GM12878 (cell line): ENCODE measurements around the gene MCEE. TPM values are rescaled to one million over a fixed set of nuclear protein-coding genes. Genes with fewer than 3 reads are reported as not detected.

Experiments used
- ASH2L ChIP-seq: fragments of 300-600, 200-600 bp; sonication (generic); IDR thresholded peaks from 2 replicates; pipeline ENCODE4 v1.6.1; 2017; ENCODE audit warnings: low read depth, mild to moderate bottlenecking, borderline replicate concordance
- EP300 ChIP-seq, 2 experiments: fragments of 150-350 bp in 1 of 2; IDR thresholded peaks; 2 replicates each; pipeline ENCODE4 v1.6.1; 2011 to 2012; ENCODE audit warnings: low read depth in 2 of 2, low read length in 2 of 2, borderline replicate concordance in 1 of 2, improper control_type of control experiment in 1 of 2, inconsistent platforms in 1 of 2; ENCODE audit not compliant: control insufficient read depth in 1 of 2
- NR2C1 ChIP-seq: fragments of 450-650 bp; IDR thresholded peaks from 2 replicates; pipeline ENCODE4 v1.6.1; 2017; ENCODE audit warnings: antibody characterized with exemption, mild to moderate bottlenecking, moderate library complexity
- NR2C2 ChIP-seq: IDR thresholded peaks from 2 replicates; pipeline ENCODE4 v1.6.1; 2011; ENCODE audit warnings: borderline replicate concordance, low read depth; ENCODE audit not compliant: control insufficient read depth, insufficient read length
- NR2F1 ChIP-seq: fragments of 450-650 bp; conservative IDR thresholded peaks from 2 replicates; pipeline ENCODE4 v1.6.1; 2017; ENCODE audit warnings: mild to moderate bottlenecking
- NRF1 ChIP-seq: conservative IDR thresholded peaks from 2 replicates; pipeline ENCODE4 v1.6.1; 2011; ENCODE audit warnings: mild to moderate bottlenecking, low read depth, low read length, improper control_type of control experiment
- POLR2AphosphoS5 ChIP-seq: IDR thresholded peaks from 2 replicates; pipeline ENCODE4 v1.6.1; 2011; ENCODE audit warnings: mild to moderate bottlenecking, low read length, inconsistent platforms
- SIN3A ChIP-seq: IDR thresholded peaks from 2 replicates; pipeline ENCODE4 v1.6.1; 2012; ENCODE audit warnings: low read depth, low read length, improper control_type of control experiment
- SMAD5 ChIP-seq: IDR thresholded peaks from 2 replicates; pipeline ENCODE4 v1.6.1; 2016; ENCODE audit warnings: antibody characterized with exemption, low read depth
- SMC3 ChIP-seq: IDR thresholded peaks from 2 replicates; pipeline ENCODE4 v1.6.1; 2011; ENCODE audit warnings: low read length, improper control_type of control experiment, borderline replicate concordance
- SP1 ChIP-seq: IDR thresholded peaks from one replicate; pipeline ENCODE4 v1.6.1; 2011; ENCODE audit warnings: low read depth, low read length
- YBX1 ChIP-seq: fragments of 450-650 bp; IDR thresholded peaks from 2 replicates; pipeline ENCODE4 v1.6.1; 2016; ENCODE audit warnings: antibody characterized with exemption
- ZNF217 ChIP-seq: fragments of 450-650 bp; IDR thresholded peaks from 2 replicates; pipeline ENCODE4 v1.6.1; 2017; ENCODE audit warnings: antibody characterized with exemption, mild to moderate bottlenecking
- polyA plus RNA-seq, 11 experiments: library from polyadenylated mRNA; depleted of rRNA in 4 of 11; unstranded in 6 of 11; stranded (reverse) in 5 of 11; fragments of >200 nt; fragmentation: Nextera tagmentation in 4 of 11; fragmentation: Illumina TruSeq in 1 of 11; extraction: Ambion mirVana in 4 of 11; extraction: Trizol in 1 of 11; gene quantifications; 1 replicate in 1 of 11; 2 replicates in 10 of 11; pipeline versions ENCODE4 v1.2.1 to v1.2.3, GENCODE V29; 2011 to 2016; ENCODE audit warnings: inconsistent platforms in 2 of 11, missing spikeins in 2 of 11, low read depth in 1 of 11
- total RNA-seq, 4 experiments: library from RNA; depleted of rRNA in 3 of 4; stranded (reverse); fragments of >200 nt in 3 of 4; fragmentation: Illumina TruSeq in 1 of 4; extraction: Trizol in 1 of 4; gene quantifications; 2 replicates each; pipeline versions ENCODE4 v1.2.1 to v1.2.3, GENCODE V29; 2013 to 2021
- TF ChIP-seq, protein P1 (sequence below): IDR thresholded peaks from 2 replicates; pipeline ENCODE4 v1.6.1; 2012; ENCODE audit warnings: mild to moderate bottlenecking, low read depth, low read length
- TF ChIP-seq, protein P2 (sequence below): fragments of 450-650 bp; IDR thresholded peaks from 2 replicates; pipeline ENCODE4 v1.6.1; 2017; ENCODE audit warnings: borderline replicate concordance
- TF ChIP-seq, protein P3 (sequence below): fragments of 450-650 bp; IDR thresholded peaks from 2 replicates; pipeline ENCODE4 v1.6.1; 2017; ENCODE audit warnings: mild to moderate bottlenecking, moderate library complexity
- TF ChIP-seq, protein P4 (sequence below): IDR thresholded peaks from 2 replicates; pipeline ENCODE4 v1.6.1; 2012; ENCODE audit warnings: low read length, inconsistent platforms
- TF ChIP-seq, protein P5 (sequence below): IDR thresholded peaks from 2 replicates; pipeline ENCODE4 v1.6.1; 2012; ENCODE audit warnings: low read depth, low read length, improper control_type of control experiment

MCEE gene
- total and polyA plus RNA-seq, 10 of the 15 experiments (the other 5 are each of a cell fraction or from before 2014, with no cell fraction given) = 17.3 to 63.4 (median 20.9) TPM

DNA sequence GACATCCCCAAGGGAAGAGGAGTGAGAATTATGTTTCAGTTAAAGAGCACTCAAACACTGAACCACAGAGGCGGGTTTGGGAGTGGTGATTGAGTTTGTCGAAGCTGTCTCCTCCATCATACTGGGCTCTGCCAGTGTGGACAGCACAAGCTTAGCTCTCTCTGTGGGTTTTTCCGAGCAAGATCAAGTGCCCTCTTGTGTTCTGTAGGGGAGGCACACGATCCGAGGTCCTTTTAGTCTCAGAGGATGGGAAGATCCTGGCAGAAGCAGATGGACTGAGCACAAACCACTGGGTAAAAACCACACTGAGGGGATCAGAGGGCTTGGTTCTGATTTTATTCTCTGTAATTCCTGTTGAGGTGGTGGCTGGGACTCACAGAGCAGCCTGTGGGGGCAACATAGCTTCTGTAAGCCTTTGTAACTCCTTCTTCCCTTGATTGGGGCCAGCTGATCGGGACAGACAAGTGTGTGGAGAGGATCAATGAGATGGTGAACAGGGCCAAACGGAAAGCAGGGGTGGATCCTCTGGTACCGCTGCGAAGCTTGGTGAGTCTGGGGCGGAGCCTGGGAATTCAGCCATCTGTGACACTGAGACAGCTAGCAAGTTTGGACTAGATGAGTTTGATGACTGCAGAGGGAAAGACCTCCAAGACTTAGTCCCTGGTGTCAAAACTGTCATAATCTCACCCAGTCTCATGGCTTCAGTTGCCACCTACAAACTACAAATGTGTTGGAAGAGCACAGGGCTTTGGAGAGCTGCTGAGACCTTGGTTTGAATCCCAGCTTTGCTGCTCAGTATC is 59.5 kb downstream of the MCEE start (continued):
- TF ChIP-seq, protein P1, sequence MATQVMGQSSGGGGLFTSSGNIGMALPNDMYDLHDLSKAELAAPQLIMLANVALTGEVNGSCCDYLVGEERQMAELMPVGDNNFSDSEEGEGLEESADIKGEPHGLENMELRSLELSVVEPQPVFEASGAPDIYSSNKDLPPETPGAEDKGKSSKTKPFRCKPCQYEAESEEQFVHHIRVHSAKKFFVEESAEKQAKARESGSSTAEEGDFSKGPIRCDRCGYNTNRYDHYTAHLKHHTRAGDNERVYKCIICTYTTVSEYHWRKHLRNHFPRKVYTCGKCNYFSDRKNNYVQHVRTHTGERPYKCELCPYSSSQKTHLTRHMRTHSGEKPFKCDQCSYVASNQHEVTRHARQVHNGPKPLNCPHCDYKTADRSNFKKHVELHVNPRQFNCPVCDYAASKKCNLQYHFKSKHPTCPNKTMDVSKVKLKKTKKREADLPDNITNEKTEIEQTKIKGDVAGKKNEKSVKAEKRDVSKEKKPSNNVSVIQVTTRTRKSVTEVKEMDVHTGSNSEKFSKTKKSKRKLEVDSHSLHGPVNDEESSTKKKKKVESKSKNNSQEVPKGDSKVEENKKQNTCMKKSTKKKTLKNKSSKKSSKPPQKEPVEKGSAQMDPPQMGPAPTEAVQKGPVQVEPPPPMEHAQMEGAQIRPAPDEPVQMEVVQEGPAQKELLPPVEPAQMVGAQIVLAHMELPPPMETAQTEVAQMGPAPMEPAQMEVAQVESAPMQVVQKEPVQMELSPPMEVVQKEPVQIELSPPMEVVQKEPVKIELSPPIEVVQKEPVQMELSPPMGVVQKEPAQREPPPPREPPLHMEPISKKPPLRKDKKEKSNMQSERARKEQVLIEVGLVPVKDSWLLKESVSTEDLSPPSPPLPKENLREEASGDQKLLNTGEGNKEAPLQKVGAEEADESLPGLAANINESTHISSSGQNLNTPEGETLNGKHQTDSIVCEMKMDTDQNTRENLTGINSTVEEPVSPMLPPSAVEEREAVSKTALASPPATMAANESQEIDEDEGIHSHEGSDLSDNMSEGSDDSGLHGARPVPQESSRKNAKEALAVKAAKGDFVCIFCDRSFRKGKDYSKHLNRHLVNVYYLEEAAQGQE = no peak
- TF ChIP-seq YBX1 (no peak), EP300 (IDR thresholded peaks at IDR 0.05; ENCODE audit: borderline replicate concordance in 1 of 2, control insufficient read depth in 1 of 2, low read depth in 2 of 2, low read length in 2 of 2) (no peak), NR2C1 (no peak), SMAD5 (peak; percentile 70; the same call in 1 of the 2 replicates), NR2F1 (no peak), POLR2AphosphoS5 (peak; percentile 83; the same call in 1 of the 2 replicates), SMC3 (peak; percentile 33; the same call in 1 of the 2 replicates), SIN3A (no peak), ASH2L (no peak), SP1 (no peak), NRF1 (no peak), NR2C2 (no peak), ZNF217 (no peak)
- TF ChIP-seq, protein P2, sequence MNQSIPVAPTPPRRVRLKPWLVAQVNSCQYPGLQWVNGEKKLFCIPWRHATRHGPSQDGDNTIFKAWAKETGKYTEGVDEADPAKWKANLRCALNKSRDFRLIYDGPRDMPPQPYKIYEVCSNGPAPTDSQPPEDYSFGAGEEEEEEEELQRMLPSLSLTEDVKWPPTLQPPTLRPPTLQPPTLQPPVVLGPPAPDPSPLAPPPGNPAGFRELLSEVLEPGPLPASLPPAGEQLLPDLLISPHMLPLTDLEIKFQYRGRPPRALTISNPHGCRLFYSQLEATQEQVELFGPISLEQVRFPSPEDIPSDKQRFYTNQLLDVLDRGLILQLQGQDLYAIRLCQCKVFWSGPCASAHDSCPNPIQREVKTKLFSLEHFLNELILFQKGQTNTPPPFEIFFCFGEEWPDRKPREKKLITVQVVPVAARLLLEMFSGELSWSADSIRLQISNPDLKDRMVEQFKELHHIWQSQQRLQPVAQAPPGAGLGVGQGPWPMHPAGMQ = no peak
- TF ChIP-seq, protein P3, sequence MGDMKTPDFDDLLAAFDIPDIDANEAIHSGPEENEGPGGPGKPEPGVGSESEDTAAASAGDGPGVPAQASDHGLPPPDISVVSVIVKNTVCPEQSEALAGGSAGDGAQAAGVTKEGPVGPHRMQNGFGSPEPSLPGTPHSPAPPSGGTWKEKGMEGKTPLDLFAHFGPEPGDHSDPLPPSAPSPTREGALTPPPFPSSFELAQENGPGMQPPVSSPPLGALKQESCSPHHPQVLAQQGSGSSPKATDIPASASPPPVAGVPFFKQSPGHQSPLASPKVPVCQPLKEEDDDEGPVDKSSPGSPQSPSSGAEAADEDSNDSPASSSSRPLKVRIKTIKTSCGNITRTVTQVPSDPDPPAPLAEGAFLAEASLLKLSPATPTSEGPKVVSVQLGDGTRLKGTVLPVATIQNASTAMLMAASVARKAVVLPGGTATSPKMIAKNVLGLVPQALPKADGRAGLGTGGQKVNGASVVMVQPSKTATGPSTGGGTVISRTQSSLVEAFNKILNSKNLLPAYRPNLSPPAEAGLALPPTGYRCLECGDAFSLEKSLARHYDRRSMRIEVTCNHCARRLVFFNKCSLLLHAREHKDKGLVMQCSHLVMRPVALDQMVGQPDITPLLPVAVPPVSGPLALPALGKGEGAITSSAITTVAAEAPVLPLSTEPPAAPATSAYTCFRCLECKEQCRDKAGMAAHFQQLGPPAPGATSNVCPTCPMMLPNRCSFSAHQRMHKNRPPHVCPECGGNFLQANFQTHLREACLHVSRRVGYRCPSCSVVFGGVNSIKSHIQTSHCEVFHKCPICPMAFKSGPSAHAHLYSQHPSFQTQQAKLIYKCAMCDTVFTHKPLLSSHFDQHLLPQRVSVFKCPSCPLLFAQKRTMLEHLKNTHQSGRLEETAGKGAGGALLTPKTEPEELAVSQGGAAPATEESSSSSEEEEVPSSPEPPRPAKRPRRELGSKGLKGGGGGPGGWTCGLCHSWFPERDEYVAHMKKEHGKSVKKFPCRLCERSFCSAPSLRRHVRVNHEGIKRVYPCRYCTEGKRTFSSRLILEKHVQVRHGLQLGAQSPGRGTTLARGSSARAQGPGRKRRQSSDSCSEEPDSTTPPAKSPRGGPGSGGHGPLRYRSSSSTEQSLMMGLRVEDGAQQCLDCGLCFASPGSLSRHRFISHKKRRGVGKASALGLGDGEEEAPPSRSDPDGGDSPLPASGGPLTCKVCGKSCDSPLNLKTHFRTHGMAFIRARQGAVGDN = 0 out of 2 replicates have a peak, but pooled peaks have one; percentile 8
- TF ChIP-seq, protein P4, sequence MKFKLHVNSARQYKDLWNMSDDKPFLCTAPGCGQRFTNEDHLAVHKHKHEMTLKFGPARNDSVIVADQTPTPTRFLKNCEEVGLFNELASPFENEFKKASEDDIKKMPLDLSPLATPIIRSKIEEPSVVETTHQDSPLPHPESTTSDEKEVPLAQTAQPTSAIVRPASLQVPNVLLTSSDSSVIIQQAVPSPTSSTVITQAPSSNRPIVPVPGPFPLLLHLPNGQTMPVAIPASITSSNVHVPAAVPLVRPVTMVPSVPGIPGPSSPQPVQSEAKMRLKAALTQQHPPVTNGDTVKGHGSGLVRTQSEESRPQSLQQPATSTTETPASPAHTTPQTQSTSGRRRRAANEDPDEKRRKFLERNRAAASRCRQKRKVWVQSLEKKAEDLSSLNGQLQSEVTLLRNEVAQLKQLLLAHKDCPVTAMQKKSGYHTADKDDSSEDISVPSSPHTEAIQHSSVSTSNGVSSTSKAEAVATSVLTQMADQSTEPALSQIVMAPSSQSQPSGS = no peak
- TF ChIP-seq, protein P5, sequence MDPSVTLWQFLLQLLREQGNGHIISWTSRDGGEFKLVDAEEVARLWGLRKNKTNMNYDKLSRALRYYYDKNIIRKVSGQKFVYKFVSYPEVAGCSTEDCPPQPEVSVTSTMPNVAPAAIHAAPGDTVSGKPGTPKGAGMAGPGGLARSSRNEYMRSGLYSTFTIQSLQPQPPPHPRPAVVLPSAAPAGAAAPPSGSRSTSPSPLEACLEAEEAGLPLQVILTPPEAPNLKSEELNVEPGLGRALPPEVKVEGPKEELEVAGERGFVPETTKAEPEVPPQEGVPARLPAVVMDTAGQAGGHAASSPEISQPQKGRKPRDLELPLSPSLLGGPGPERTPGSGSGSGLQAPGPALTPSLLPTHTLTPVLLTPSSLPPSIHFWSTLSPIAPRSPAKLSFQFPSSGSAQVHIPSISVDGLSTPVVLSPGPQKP = no peak
